ENCODE results near the gene KDM5A. TPM values are rescaled to one million over a fixed set of nuclear protein-coding genes. Genes with fewer than 3 reads are reported as not detected.

KDM5A gene
- total RNA-seq, 1 donor from 2014 or later: 28.2 TPM

GRCh38 chr12:254039-254438, 135.1 kb downstream of the KDM5A start:
- TF ChIP-seq CTCF (IDR thresholded peaks at IDR 0.05; ENCODE audit: borderline replicate concordance): no peak
- intact Hi-C loops (cut with micrococcal nuclease): no loop called here
- Histone ChIP-seq H3K9me3 (replicated peaks) (no peaks in the 10 kb centered on the region), H3K27me3 (ENCODE audit: low read depth) (peaks cover 12% of the 10 kb centered on the region), H3K4me1 (no peaks in the 10 kb centered on the region), H3K4me3 (no peak overlapping the region), H3K36me3 (no peaks in the 10 kb centered on the region), H3K27ac (replicated peaks) (no peak overlapping the region)
- no peak for DNase-seq

- Histone ChIP-seq H3K27ac (replicated peaks) (no peak overlapping the region), H3K9me3 (replicated peaks) (peaks cover 3% of the 10 kb centered on the region), H3K4me3 (no peak overlapping the region), H3K4me1 (no peaks in the 10 kb centered on the region), H3K36me3 (no peaks in the 10 kb centered on the region), H3K27me3 (ENCODE audit: low read depth) (peaks cover 12% of the 10 kb centered on the region)
- no peak for TF ChIP-seq CTCF (IDR thresholded peaks at IDR 0.05; ENCODE audit: borderline replicate concordance)
- DNase-seq: no peak
- intact Hi-C loops (cut with micrococcal nuclease): no loop called here
Measured at GRCh38 chr12:253116-253831, 135.8 kb downstream of the KDM5A start.

DNA sequence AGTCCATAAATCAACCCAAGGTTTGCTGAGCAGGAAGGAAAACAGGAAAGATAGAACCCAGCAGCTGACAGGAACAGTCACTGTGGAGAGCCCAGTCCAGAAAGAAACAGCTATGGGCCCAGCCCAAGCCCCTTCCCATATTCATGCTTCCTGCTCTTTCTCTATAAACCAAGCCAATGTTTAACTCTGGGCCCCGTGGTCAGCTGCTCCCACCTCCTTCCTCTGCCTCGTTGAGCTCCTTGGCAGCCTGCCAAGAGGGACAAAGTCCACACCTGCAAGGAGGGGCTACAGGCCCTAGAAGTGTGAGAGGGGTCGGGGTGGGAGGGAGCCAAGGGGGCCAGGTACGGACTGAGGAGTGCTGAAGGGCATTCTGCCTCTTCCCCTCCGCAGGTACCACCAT, 136.5 kb downstream of the KDM5A start:
- no peaks in the 10 kb centered on the region for H3K4me1 ChIP-seq
- peaks cover 9% of the 10 kb centered on the region for H3K9me3 ChIP-seq (replicated peaks)
- DNase-seq: no peak
- H3K27ac ChIP-seq (replicated peaks): no peak overlapping the region
- no peak for TF ChIP-seq CTCF (IDR thresholded peaks at IDR 0.05; ENCODE audit: borderline replicate concordance)
- H3K27me3 ChIP-seq (ENCODE audit: low read depth): peaks cover 9% of the 10 kb centered on the region
- H3K4me3 ChIP-seq: no peak overlapping the region
- no peaks in the 10 kb centered on the region for H3K36me3 ChIP-seq
- intact Hi-C loops (cut with micrococcal nuclease): no loop called here

DNA sequence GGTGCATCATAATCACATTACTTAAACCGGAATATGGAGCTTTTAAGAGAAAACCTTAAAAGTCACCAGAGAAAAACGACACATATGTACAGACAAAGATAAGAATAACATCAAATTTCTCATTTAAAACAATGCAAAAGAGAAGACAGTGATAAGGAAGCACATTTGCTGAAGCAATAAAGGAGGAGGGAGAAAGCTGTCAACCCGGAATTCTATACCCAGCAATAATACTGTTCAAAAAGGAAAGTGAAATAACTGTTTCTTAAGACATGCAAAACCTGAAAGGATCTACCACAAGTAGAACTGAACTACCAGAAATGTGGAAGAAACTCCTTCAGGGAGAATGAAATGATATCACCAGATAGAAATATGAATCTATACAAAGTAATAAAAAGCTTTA, 141.8 kb downstream of the KDM5A start:
- no peaks in the 10 kb centered on the region for H3K36me3 ChIP-seq
- peaks cover 26% of the 10 kb centered on the region for H3K9me3 ChIP-seq (replicated peaks)
- intact Hi-C loops (cut with micrococcal nuclease): no loop called here
- no peaks in the 10 kb centered on the region for H3K27me3 ChIP-seq (ENCODE audit: low read depth)
- no peak for DNase-seq
- no peak for TF ChIP-seq CTCF (IDR thresholded peaks at IDR 0.05; ENCODE audit: borderline replicate concordance)
- H3K4me3 ChIP-seq: no peak overlapping the region
- no peaks in the 10 kb centered on the region for H3K4me1 ChIP-seq
- no peak overlapping the region for H3K27ac ChIP-seq (replicated peaks)

DNA sequence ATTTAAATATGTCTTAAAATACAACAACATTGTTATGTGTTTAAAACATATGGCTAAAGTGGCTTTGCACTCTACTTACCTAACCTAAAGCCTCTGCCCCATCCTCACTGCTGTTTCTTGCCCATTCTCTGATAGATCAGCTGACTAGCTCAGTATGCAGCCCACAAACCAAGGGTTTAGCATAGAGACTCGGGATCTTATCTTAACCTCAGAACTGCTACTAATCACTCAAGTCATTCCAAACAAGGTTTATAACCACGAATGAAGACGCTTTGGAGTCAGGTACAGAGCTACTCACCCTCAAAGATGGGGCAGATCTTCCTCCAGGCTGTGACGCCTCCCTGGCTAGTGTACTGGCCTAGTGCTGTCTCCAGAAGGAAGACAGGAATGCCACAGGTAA, 145.7 kb downstream of the KDM5A start:
- intact Hi-C loops (cut with micrococcal nuclease): no loop called here
- no peak overlapping the region for H3K27ac ChIP-seq (replicated peaks)
- no peak for DNase-seq
- TF ChIP-seq CTCF (IDR thresholded peaks at IDR 0.05; ENCODE audit: borderline replicate concordance): no peak
- peaks cover 24% of the 10 kb centered on the region for H3K9me3 ChIP-seq (replicated peaks)
- H3K4me3 ChIP-seq: no peak overlapping the region
- H3K4me1 ChIP-seq: no peaks in the 10 kb centered on the region
- H3K27me3 ChIP-seq (ENCODE audit: low read depth): no peaks in the 10 kb centered on the region
- H3K36me3 ChIP-seq: no peaks in the 10 kb centered on the region

Measured in left ventricle myocardium inferior (tissue), 1 donor.